ENCODE measurements around the gene DQX1. TPM values are rescaled to one million over a fixed set of nuclear protein-coding genes. Genes with fewer than 3 reads are reported as not detected.

The DQX1 gene
- total and polyA plus RNA-seq, 2 experiments from 2014 or later: 4.0 TPM; not detected in 1

DNA sequence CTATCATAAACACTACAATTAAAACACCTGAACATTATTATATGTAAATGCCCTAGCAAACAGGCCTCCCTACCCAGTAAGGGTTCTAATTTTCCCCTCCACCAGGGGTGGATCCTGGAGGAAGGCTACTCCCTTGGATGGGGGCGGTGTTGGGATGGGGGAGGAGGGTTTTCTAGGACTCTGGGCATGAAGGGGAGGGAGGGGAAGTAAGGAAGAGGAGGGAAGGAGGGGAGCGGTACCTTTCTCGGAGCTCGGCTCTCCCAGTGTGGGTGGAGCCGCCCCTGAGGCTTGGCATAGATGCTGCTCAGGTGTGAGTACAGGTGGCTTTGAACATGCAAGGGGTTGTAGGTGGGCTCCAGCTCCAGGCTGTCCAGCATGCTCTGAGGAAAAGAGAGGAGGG, 33.9 kb upstream of the DQX1 start:
- Histone ChIP-seq H3K27me3 (peaks cover 26% of the 10 kb centered on the region), H3K4me3 (no peak overlapping the region), H2AFZ (no peak overlapping the region), H3K9me2 (replicated peaks; ENCODE audit: insufficient read depth) (no peaks in the 10 kb centered on the region), H3K4me2 (no peak overlapping the region), H3K4me1 (ENCODE audit: insufficient read depth) (peaks cover 5% of the 10 kb centered on the region), H3K36me3 (replicated peaks; ENCODE audit: insufficient read depth, low read depth) (no peaks in the 10 kb centered on the region), H3K9me3 (ENCODE audit: low read depth) (no peaks in the 10 kb centered on the region), H3K27ac (no peak overlapping the region), H3K79me2 (no peaks in the 10 kb centered on the region), H4K20me1 (ENCODE audit: insufficient read depth, poor library complexity, severe bottlenecking) (no peaks in the 10 kb centered on the region)
- TF ChIP-seq EZH2phosphoT487 (IDR thresholded peaks at IDR 0.05; ENCODE audit: low read depth, severe bottlenecking, unreplicated experiment) (no peak), EZH2 (IDR thresholded peaks at IDR 0.05; ENCODE audit: borderline replicate concordance) (no peak)
- TF ChIP-seq, protein P1, sequence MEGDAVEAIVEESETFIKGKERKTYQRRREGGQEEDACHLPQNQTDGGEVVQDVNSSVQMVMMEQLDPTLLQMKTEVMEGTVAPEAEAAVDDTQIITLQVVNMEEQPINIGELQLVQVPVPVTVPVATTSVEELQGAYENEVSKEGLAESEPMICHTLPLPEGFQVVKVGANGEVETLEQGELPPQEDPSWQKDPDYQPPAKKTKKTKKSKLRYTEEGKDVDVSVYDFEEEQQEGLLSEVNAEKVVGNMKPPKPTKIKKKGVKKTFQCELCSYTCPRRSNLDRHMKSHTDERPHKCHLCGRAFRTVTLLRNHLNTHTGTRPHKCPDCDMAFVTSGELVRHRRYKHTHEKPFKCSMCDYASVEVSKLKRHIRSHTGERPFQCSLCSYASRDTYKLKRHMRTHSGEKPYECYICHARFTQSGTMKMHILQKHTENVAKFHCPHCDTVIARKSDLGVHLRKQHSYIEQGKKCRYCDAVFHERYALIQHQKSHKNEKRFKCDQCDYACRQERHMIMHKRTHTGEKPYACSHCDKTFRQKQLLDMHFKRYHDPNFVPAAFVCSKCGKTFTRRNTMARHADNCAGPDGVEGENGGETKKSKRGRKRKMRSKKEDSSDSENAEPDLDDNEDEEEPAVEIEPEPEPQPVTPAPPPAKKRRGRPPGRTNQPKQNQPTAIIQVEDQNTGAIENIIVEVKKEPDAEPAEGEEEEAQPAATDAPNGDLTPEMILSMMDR (IDR thresholded peaks at IDR 0.05; ENCODE audit: poor library complexity): no peak
- 32% methylated on average over 2 of the region's 5 CpGs for WGBS (ENCODE audit: low lambda C conversion rate, missing lambda C conversion rate)
- DNase-seq (ENCODE audit: low spot score): no peak

DNA sequence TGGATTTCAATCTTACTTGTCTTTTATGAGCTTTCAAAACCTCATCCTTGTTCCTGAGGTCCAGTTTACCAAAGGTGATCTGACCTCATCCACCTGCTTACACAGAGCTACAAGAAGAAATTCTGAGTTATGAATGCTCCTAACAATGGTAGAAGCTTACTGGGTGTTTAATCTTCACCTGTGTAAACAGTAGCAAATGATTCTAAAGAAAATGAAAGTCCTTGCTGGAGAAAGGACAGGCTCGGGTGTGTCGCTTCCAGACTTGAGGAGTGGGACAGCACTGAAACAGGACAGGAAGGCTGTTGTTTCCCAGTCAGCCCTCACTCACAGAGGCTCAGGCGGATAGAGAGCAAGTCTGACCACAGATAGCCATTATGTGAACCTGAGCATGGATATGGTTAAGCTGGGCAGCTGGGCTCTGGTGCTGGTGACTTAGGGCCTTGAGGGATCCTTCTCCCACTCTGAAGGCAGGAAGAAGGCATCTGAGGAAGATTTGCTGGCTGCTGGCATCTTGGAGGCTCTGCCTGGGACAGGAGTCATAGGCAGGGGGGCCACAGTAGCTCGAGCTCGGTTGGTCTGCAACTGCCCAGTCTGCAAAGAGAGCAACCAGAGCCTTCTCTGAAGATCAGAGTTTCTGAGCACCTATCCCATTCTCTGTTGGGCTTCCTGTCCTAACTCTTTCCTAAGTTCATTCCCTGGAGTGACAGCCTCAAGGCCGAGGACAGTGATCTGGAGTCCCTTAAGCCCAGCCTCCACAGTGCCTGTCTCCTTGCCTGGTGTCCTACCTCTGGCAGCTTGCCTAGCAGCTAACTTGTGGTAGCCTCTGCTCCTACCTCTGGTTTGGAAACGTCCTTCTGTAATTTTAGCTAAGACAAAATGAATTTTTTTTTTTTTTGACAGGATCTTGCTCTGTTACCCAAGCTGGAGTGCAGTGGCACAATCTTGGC, 32.5 kb upstream of the DQX1 start:
- H3K27me3 ChIP-seq: peaks cover 26% of the 10 kb centered on the region
- H3K27ac ChIP-seq: no peak overlapping the region

DNA sequence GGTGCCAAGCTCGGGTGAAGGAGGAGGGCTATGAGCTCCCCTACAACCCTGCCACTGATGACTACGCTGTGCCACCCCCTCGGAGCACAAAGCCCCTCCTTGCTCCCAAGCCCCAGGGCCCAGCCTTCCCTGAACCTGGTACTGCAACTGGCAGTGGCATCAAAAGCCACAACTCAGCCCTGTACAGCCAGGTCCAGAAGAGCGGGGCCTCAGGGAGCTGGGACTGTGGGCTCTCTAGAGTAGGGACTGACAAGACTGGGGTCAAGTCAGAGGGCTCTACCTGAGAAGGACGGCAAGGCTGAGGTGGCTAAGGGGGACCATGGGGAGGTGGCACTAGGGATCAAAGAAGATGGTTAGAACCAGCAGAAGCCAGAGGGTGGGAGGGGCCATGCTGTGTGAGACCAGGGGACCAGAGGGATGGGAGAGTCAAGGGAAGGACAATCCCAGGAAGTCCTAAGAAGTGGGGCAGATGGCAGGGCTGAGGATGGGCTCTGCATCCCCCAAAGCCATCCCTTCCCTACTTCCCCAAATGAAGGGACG, 30.9 kb upstream of the DQX1 start:
- Histone ChIP-seq H3K9me2 (replicated peaks; ENCODE audit: insufficient read depth) (no peaks in the 10 kb centered on the region), H2AFZ (no peak overlapping the region), H3K36me3 (replicated peaks; ENCODE audit: insufficient read depth, low read depth) (no peaks in the 10 kb centered on the region), H3K4me1 (ENCODE audit: insufficient read depth) (peaks cover 12% of the 10 kb centered on the region), H3K4me3 (no peak overlapping the region), H3K27ac (no peak overlapping the region), H3K79me2 (no peaks in the 10 kb centered on the region), H3K9me3 (ENCODE audit: low read depth) (no peaks in the 10 kb centered on the region), H3K27me3 (peaks cover 17% of the 10 kb centered on the region), H4K20me1 (ENCODE audit: insufficient read depth, poor library complexity, severe bottlenecking) (no peaks in the 10 kb centered on the region), H3K4me2 (no peak overlapping the region)
- TF ChIP-seq EZH2phosphoT487 (IDR thresholded peaks at IDR 0.05; ENCODE audit: low read depth, severe bottlenecking, unreplicated experiment) (no peak), EZH2 (IDR thresholded peaks at IDR 0.05; ENCODE audit: borderline replicate concordance) (no peak)
- TF ChIP-seq, protein P1 (IDR thresholded peaks at IDR 0.05; ENCODE audit: poor library complexity): no peak
- 99% methylated on average over 6 of the region's 6 CpGs for WGBS (ENCODE audit: low lambda C conversion rate, missing lambda C conversion rate)
- no peak for DNase-seq (ENCODE audit: low spot score)

More for the DNA sequence above, 32.5 kb upstream of the DQX1 start:
- no peaks in the 10 kb centered on the region for H4K20me1 ChIP-seq (ENCODE audit: insufficient read depth, poor library complexity, severe bottlenecking)
- no peaks in the 10 kb centered on the region for H3K9me3 ChIP-seq (ENCODE audit: low read depth)
- 70% methylated on average over 7 of the region's 7 CpGs for WGBS (ENCODE audit: low lambda C conversion rate, missing lambda C conversion rate)
- H3K4me3 ChIP-seq: no peak overlapping the region
- H2AFZ ChIP-seq: no peak overlapping the region
- H3K4me1 ChIP-seq (ENCODE audit: insufficient read depth): peaks cover 7% of the 10 kb centered on the region
- no peak overlapping the region for H3K4me2 ChIP-seq
- H3K9me2 ChIP-seq (replicated peaks; ENCODE audit: insufficient read depth): no peaks in the 10 kb centered on the region
- TF ChIP-seq EZH2phosphoT487 (IDR thresholded peaks at IDR 0.05; ENCODE audit: low read depth, severe bottlenecking, unreplicated experiment): peak; percentile 75
- no peak for TF ChIP-seq EZH2 (IDR thresholded peaks at IDR 0.05; ENCODE audit: borderline replicate concordance)
- H3K79me2 ChIP-seq: no peaks in the 10 kb centered on the region
- DNase-seq (ENCODE audit: low spot score): no peak
- no peaks in the 10 kb centered on the region for H3K36me3 ChIP-seq (replicated peaks; ENCODE audit: insufficient read depth, low read depth)

DNA sequence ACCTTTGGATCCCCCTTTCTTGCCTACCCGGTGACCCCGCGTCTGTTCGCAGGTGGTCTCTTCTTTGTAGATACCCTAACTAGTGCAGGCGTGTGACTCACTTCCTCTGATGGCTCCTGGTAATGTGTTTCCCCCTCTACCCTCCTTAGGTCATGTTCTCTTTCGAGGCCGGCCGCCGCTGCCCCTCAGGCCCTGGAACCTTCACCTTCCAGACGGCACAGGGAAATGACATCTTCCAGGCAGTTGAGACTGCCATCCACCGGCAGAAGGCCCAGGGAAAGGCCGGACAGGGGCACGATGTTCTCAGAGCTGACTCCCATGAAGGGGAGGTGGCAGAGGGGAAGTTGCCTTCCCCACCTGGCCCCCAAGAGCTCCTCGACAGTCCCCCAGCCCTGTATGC, 30.1 kb upstream of the DQX1 start:
- WGBS (ENCODE audit: low lambda C conversion rate, missing lambda C conversion rate): 96% methylated on average over 13 of the region's 14 CpGs
- no peak overlapping the region for H3K4me2 ChIP-seq
- H4K20me1 ChIP-seq (ENCODE audit: insufficient read depth, poor library complexity, severe bottlenecking): no peaks in the 10 kb centered on the region
- H3K9me3 ChIP-seq (ENCODE audit: low read depth): no peaks in the 10 kb centered on the region
- no peaks in the 10 kb centered on the region for H3K36me3 ChIP-seq (replicated peaks; ENCODE audit: insufficient read depth, low read depth)
- no peak overlapping the region for H3K4me3 ChIP-seq
- H3K4me1 ChIP-seq (ENCODE audit: insufficient read depth): peaks cover 12% of the 10 kb centered on the region
- H3K27me3 ChIP-seq: peaks cover 11% of the 10 kb centered on the region
- H3K79me2 ChIP-seq: no peaks in the 10 kb centered on the region
- H3K27ac ChIP-seq: no peak overlapping the region
- TF ChIP-seq EZH2 (IDR thresholded peaks at IDR 0.05; ENCODE audit: borderline replicate concordance): no peak
- no peak for TF ChIP-seq EZH2phosphoT487 (IDR thresholded peaks at IDR 0.05; ENCODE audit: low read depth, severe bottlenecking, unreplicated experiment)
- TF ChIP-seq, protein P1 (IDR thresholded peaks at IDR 0.05; ENCODE audit: poor library complexity): no peak
- H3K9me2 ChIP-seq (replicated peaks; ENCODE audit: insufficient read depth): no peaks in the 10 kb centered on the region
- DNase-seq (ENCODE audit: low spot score): no peak
- H2AFZ ChIP-seq: no peak overlapping the region

All from hepatocyte (in vitro differentiated cells).